Stomach (tissue), 4 donors: ENCODE results near the gene CALCB.

Experiments
- POLR2A ChIP-seq, 4 donors: fragments of 450-650 bp; IDR thresholded peaks; one replicate each; pipeline ENCODE4 v1.6.1; 2016; ENCODE audit warnings: antibody characterized with exemption in 4 of 4, control low read depth in 2 of 4, mild to moderate bottlenecking in 1 of 4, moderate library complexity in 1 of 4
- TF ChIP-seq, protein P1 (sequence below), 7 experiments: fragments of 450-650 bp in 4 of 7; fragments of 200-600 bp in 3 of 7; sonication (generic) in 3 of 7; IDR thresholded peaks; one replicate each; pipeline ENCODE4 v1.5.1; 2016 to 2019; ENCODE audit warnings: antibody characterized with exemption in 7 of 7, control low read depth in 2 of 7, mild to moderate bottlenecking in 1 of 7

DNA sequence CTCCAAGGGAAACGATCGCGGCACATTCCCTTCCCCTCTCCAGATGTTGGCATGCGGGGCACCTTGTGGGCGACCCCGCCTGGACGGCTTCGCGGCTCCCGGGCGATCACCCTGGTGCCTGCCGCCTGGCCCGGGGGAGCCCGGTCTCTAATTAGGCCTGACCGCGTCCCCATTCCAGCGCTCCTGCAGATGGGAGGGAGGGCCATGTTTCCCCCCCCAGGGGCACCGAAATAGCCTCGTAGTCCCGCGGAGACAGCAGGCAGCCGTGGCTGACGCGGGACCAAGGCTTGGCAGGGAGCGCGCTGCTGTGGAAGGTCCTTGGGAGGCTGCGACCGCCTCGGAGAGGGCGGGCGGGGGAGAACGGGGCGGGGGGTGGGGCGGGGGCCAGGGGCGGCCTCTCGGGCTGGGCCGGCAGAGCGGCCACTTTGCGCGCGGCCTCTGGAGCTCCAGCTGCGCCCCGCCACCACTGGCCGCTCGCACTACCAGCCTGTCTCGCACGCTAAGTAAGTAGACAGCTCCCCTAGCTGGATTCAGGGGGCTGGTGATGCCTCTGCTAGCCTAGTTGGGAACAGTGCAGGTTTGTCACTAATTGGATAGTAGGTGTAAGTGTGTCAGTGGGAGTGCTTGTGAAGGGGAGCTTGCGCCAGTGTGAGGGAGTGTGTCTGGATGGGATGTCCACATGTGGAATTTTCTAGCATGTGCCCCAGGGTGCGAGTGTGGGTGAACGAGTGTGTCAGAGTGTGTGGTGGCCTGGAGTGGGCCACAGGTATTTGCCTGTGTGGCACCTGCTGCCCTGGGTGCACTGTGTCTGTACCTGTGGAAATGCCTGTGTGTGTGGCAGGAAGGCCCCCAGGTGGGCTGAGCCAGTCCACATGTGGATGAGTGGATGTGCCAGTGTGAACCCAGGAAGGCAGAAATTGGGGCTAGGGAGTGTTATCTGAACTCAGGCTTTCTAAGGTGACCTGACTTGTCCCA is 41.4 kb downstream of the CALCB start, which contains the start of gene INSC:
- TF ChIP-seq, protein P1, sequence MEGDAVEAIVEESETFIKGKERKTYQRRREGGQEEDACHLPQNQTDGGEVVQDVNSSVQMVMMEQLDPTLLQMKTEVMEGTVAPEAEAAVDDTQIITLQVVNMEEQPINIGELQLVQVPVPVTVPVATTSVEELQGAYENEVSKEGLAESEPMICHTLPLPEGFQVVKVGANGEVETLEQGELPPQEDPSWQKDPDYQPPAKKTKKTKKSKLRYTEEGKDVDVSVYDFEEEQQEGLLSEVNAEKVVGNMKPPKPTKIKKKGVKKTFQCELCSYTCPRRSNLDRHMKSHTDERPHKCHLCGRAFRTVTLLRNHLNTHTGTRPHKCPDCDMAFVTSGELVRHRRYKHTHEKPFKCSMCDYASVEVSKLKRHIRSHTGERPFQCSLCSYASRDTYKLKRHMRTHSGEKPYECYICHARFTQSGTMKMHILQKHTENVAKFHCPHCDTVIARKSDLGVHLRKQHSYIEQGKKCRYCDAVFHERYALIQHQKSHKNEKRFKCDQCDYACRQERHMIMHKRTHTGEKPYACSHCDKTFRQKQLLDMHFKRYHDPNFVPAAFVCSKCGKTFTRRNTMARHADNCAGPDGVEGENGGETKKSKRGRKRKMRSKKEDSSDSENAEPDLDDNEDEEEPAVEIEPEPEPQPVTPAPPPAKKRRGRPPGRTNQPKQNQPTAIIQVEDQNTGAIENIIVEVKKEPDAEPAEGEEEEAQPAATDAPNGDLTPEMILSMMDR (IDR thresholded peaks at IDR 0.05): no peak
- no peak for TF ChIP-seq POLR2A (IDR thresholded peaks at IDR 0.05)
